ENCODE measurements around the gene ZNF629.

- TF ChIP-seq, protein P1, sequence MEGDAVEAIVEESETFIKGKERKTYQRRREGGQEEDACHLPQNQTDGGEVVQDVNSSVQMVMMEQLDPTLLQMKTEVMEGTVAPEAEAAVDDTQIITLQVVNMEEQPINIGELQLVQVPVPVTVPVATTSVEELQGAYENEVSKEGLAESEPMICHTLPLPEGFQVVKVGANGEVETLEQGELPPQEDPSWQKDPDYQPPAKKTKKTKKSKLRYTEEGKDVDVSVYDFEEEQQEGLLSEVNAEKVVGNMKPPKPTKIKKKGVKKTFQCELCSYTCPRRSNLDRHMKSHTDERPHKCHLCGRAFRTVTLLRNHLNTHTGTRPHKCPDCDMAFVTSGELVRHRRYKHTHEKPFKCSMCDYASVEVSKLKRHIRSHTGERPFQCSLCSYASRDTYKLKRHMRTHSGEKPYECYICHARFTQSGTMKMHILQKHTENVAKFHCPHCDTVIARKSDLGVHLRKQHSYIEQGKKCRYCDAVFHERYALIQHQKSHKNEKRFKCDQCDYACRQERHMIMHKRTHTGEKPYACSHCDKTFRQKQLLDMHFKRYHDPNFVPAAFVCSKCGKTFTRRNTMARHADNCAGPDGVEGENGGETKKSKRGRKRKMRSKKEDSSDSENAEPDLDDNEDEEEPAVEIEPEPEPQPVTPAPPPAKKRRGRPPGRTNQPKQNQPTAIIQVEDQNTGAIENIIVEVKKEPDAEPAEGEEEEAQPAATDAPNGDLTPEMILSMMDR (IDR thresholded peaks at IDR 0.05): no peak
- no peak for TF ChIP-seq EZH2 (IDR thresholded peaks at IDR 0.05; ENCODE audit: borderline replicate concordance, insufficient read depth, low read depth, low read length, poor library complexity, severe bottlenecking)
Measured at GRCh38 chr16:30786115-30786935, 680 bp downstream of the ZNF629 start.

Data from B cell (primary cell).